Right lung (tissue), 5 donors: ENCODE measurements around the gene THEM4. TPM values are rescaled to one million over a fixed set of nuclear protein-coding genes. Genes with fewer than 3 reads are reported as not detected.
"Not testable (repeated sequence)": the region's sequence is repeated elsewhere in the genome, so short reads cannot be mapped to it uniquely, and the experiment has no call there.

Experiments used
- DNase-seq, 2 donors: peaks; one replicate each; pipeline ENCODE4 v3.0.0-alpha.2; 2013
- polyA plus RNA-seq, 5 donors: library from polyadenylated mRNA; unstranded; fragments of 120-200 nt; gene quantifications; one replicate each; pipeline versions ENCODE4 v1.2.1 to v1.2.3, GENCODE V29; 2013; ENCODE audit warnings: inconsistent platforms in 1 of 5, low replicate concordance in 1 of 5; ENCODE audit not compliant: insufficient read length in 5 of 5, insufficient read depth in 1 of 5

The THEM4 gene
- polyA plus RNA-seq, 5 donors = 27.7 to 38.1 (median 33.1) TPM

GRCh38 chr1:151935894-151936602 lies 26.7 kb upstream of the THEM4 start:
- no peak for DNase-seq

DNA sequence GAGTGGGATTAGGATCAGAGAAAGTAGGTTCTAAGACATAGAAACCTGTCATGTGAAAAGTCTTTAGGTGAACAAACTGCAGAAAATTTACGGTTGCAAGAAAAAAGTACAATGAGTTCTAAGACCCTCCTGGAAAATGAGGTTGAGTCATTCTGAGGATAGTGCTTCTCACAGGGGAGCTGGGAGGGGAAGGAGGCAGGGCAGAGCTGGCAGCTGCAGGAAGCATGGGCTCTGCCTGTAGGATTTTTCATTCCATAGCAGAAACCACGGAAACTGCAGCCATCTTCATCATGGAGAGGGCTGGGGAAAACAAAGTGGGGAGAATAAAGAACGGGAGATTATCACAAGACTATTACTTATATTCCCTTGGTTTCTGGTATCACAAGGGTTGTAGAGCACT lies 25.8 kb upstream of the THEM4 start:
- no peak for DNase-seq

DNA sequence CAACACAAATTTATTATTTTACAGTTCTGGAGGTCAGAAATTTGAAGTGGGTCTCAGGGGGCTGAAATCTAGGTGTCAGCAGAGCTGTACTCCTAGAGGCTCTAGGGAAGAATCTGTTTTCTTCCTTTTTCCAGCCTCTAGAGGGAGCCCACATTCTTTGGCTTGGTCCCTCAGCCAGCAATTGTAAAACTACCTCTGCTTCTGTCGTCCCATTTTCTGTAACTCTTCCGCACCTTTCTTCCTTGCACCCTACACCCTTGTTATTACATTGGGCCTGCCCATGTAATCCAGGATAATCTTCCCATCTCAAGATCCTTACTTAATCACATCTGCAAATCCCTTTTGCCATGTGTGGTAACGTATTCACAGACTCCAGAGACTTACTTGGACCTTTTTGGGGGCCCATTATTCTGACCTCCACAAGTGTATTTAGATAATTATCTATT lies 24.8 kb upstream of the THEM4 start:
- peak; percentile 36 to 65 for DNase-seq

- no peak for DNase-seq
Measured at GRCh38 chr1:151924691-151925587, 15.6 kb upstream of the THEM4 start.

- DNase-seq = no peak
Measured at GRCh38 chr1:151923422-151923821, 14.1 kb upstream of the THEM4 start.

- DNase-seq = no peak
Measured at GRCh38 chr1:151920149-151920548, 10.8 kb upstream of the THEM4 start.

DNA sequence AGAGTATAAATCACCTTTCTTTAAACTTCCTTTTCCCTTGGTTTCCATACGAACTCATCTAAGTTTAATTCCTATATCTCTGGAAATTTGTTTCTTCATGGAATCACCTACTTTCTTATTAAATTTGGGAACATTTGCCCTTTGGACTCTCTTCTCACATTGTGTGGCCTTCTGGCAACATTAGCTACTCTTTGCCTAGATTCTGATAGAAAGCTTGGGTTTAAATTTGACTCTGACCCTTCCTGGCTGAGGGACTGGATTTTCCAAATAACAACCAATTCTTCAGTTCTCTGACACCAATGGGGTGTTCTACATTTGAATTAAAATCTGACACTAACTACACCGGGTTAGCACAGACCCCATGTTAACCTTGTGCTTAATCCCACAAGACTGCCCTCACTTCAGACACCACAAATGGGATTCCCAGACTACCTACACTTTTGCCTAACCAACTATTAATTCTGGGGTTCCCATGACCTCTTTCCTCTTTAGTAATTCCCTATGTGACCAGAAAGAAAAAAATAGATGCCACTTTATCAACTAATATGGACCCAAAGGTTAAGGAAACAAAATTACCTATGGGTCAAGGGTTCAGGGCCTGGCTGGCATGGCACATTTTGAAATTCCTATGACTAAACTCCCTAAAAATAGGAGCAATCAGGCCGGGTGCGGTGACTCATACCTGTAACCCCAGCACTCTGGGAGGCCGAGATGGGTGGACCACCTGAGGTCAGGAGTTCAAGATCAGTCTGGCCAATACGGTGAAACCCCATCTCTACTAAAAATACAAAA lies 9.7 kb upstream of the THEM4 start:
- no peak for DNase-seq

- DNase-seq = no peak
Measured at GRCh38 chr1:151918156-151918555, 8.8 kb upstream of the THEM4 start.

DNA sequence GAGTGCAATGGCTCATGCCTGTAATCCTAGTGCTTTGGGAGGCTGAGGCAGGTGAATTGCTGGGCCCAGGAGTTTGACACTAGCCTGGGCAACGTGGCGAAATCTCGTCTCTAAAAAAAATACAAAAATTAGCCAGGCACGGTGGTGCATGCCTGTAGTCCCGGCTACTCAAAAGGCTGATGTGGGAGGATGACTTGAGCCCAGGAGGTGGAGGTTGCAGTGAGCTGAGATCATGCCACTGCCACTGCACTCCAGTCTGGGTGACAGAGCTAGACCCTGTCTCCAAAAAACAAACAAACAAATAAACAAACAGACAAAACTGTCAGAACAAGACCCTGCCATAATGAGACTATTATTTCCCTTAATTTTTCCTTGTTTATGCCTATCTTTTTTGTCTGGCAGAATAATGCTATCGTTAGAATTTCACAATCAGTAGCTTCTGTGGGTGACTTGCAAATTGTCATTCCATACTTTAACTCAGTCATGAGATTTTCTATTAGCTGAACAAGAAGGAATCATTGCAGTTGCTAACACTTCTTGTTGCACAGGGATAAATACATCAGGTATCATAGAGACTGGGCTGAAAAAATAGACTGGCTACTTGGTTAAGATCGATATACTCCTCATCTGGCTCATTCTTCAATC lies 7.5 kb upstream of the THEM4 start:
- DNase-seq = no peak

DNA sequence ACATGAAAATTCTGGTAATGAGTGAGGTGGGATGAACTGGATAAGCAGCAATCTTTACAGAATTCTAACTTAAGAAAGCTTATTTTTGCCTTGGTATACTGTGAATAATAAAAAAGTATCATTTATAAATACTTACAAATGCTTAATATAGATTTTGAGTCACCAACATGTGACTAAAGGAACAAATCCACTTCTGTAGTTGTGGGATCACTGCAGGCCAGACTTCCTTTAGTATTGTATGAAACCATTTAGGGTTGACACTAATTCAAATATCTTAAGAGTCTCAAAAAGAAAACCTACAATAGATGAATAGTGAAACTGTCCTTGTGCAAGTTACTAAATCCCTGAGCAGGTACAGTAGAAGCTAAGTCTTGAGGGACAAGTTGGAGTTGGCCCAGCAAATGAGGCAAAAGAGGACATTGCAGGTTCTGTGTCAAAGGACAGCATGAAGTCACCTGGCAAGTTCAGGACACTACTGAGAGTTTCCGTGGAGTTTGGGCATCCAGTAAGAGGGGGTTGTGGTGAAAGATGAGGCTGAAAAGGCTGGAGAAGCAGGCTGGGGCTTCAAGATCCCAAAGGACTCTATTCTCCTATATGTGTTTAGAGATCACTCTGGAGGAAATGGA lies 5.9 kb upstream of the THEM4 start:
- no peak for DNase-seq

DNA sequence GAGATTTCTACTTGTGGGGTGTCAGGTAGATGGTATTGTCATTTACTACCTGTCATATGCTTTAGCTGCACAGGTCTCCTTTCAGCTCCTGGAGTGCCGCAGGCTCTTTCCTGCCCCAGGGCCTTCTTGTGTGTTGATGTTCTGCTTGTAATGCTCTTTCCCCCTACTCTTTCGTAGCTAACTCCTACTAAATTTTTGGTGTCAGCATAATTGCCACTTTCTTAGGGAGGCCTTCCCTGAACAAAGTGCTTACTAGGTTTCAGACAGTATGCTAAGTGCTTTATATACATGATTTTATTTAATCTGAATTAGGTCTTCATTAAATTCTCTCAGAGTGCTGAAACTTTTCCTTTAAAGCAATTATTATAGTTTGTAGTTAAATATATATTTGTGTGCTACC lies 4.8 kb upstream of the THEM4 start:
- no peak for DNase-seq

GRCh38 chr1:151912973-151913372 lies 3.7 kb upstream of the THEM4 start:
- DNase-seq = no peak

GRCh38 chr1:151908228-151908691 lies 1.1 kb downstream of the THEM4 start:
- DNase-seq = no peak

DNA sequence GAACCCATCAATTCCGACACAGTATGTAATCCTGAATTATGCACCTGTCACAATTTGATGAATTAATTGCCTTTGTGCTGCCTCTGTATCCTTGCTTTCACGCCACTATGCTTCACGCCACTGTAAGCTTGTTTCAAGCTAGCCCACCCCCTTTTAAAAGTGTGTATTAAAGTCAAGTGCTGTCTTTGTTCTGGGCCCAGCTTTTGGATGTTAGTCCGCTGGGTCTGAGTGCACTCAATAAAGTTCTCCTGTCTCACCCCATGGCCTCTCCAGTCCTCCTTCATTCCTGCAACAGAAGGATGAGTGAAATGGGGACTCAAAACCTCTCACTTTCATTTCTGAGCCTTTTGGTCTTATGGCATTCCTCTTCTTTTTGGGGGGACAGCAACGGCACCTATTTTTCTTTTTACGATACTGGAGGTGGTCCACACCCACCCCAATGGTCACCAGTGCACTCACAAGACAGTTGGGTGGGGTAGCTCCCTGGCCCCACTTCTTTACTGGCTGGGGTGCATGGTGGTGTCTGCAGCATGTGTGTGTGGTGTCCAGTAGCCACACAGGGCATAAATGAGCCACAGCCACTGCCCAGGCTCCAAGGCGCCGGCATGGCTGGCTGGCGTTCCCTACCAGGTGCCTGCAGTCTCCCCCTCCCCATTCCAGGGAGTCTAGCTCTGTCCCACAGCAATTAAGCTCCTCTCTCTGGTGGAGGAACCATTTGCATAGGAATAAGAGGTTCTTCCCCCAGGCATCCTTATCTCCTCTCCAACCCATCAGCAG lies 1.8 kb downstream of the THEM4 start:
- no peak for DNase-seq

- not testable (repeated sequence) for DNase-seq
Measured at GRCh38 chr1:151906324-151906645, 3.0 kb downstream of the THEM4 start.

- DNase-seq = not testable (repeated sequence)
Measured at GRCh38 chr1:151905443-151906323, 3.6 kb downstream of the THEM4 start.

DNA sequence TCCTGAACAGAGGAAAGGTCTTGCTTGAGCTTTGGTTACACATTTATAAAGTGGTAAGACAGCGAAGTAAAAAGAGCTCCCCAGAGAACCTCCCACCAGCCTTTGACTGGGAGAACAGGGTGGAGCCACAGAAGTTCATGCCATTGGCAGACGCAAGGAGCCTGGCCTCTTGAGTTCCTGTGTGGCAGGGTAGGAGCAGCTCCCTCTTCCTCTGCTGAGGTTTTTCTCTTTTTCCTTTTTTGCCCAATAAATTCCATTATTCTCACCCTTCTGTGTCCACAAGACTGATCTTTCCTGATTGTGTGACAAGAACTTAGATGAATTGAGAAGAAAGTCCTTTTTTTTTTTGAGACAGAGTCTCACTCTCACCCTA lies 4.3 kb downstream of the THEM4 start:
- DNase-seq = no peak

- DNase-seq = no peak
Measured at GRCh38 chr1:151902858-151903257, 6.5 kb downstream of the THEM4 start.

DNA sequence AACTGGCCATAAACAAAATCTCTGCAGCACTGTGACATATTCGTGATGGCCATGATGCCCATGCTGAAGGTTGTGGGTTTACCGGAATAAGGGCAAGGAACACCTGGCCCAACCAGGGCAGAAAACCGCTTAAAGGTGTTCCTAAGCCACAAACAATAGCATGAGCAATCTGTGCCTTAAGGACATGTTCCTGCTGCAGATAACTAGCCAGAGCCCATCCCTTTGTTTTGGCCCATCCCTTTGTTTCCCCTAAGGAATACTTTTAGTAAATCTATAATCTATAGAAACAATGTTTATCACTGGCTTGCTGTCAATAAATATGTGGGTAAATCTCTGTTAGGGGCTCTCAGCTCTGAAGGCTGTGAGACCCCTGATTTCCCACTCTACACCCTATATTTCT lies 8.5 kb downstream of the THEM4 start:
- DNase-seq = not testable (repeated sequence)
